Spleen (tissue), 7 donors: ENCODE results near the gene ITPKC.

Experiments
- CTCF ChIP-seq, 11 experiments: fragments of 200-600 bp in 7 of 11; fragments of 450-650 bp in 4 of 11; sonication (generic) in 4 of 11; IDR thresholded peaks in 8 of 11; conservative IDR thresholded peaks in 3 of 11; 1 replicate in 7 of 11; 2 replicates in 4 of 11; pipeline versions ENCODE4 v1.4.0 to v1.8.0; 2016 to 2021; ENCODE audit warnings: antibody characterized with exemption in 11 of 11, inconsistent platforms in 4 of 11, mild to moderate bottlenecking in 1 of 11
- POLR2AphosphoS5 ChIP-seq, 3 donors: sonication (generic); formaldehyde crosslinking; IDR thresholded peaks; one replicate each; pipeline ENCODE4 v1.5.1; 2017; ENCODE audit warnings: antibody characterized with exemption in 3 of 3
- donor health status: DM: no; HTN: no; CAD: no; lungs with moderate emphysema.
- donor health status: DM: no; HTN: no; CAD: no.
- donor health status: DM: no; HTN: no; CAD: no.

- TF ChIP-seq POLR2AphosphoS5 (IDR thresholded peaks at IDR 0.05) (no peak), CTCF (IDR thresholded peaks at IDR 0.05 in 8 of 11, conservative IDR thresholded peaks at IDR 0.05 in 3 of 11) (no peak)
Measured at GRCh38 chr19:40736661-40737060, 19.7 kb downstream of the ITPKC start.
